GM23248 (cell line): ENCODE results near the gene METTL9.

ENCODE experiments used
- EZH2 ChIP-seq: fragments of 200-600 bp; sonication (generic); IDR thresholded peaks from 2 replicates; pipeline ENCODE4 v1.6.1; 2018; ENCODE audit warnings: antibody characterized with exemption, mild to moderate bottlenecking; ENCODE audit not compliant: insufficient read depth, poor library complexity, severe bottlenecking
- EZH2phosphoT487 ChIP-seq: fragments of 200-600 bp; sonication (generic); IDR thresholded peaks from 2 replicates; pipeline ENCODE4 v1.6.1; 2018; ENCODE audit warnings: antibody characterized with exemption, moderate library complexity, mild to moderate bottlenecking, low read depth; ENCODE audit not compliant: insufficient read depth

- TF ChIP-seq EZH2phosphoT487 (no peak), EZH2 (no peak)
These were observed 11.4 kb downstream of the METTL9 start for GRCh38 chr16:21610766-21611165.
